Measurements from ENCODE around the gene ABR. TPM values are rescaled to one million over a fixed set of nuclear protein-coding genes. Genes with fewer than 3 reads are reported as not detected.

ABR gene
- total RNA-seq, 1 experiment from 2014 or later, result 172 TPM

DNA sequence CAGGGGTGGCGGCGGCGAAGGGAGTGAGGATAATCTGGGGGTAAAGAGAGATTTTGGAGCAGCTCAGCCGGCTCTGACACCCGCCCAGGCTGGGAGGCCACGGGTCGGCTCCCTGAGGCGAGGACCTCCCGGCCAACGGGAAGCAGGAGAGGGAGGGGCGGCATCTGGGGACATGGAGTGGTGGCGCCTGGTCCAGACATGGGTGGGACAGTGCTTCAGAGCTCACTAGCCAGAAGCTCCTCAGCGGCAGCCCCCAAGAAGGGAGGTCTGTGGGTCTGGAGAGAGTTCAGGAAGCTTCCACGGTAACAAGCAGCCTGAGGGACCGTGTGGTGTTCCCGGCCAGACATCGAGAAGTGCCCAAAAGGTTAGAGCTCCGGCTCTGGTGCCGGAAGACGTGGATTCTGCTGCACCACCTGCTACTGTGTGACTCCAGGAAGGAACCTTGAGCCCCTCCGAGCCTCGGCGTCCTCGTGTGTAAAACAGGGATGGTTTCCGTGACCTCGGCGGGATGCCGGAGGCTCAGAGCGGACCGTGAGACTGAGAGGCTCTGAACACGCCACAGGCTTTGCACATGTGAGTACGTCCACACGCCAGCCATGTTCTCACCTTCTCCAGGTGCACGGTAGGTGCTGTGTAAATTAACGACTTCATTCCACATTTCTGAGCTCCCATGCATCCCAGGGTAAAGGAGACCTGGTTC lies 126.0 kb downstream of the ABR start:
- ATAC-seq (no peak), DNase-seq (ENCODE audit: low read depth, low spot score) (no peak)
- BruUV-seq (replicated peaks), result no TSS peak
- H3K36me3 ChIP-seq (ENCODE audit: control insufficient read depth, insufficient read depth, low read length), result peaks cover 6% of the 10 kb centered on the region
- ChIA-PET CTCF (no interaction called here), POLR2A (no interaction called here)
- H3K9me3 ChIP-seq (ENCODE audit: control insufficient read depth, insufficient read depth, low read depth, low read length), result no peaks in the 10 kb centered on the region
- in situ Hi-C loops (cut with HindIII; ENCODE audit: low pct_unique_long_range_greater_than_20kb, low sequenced_read_pairs) (no loop called here), intact Hi-C loops (cut with micrococcal nuclease; ENCODE audit: unreplicated experiment) (no loop called here)
- TF ChIP-seq, protein P1, sequence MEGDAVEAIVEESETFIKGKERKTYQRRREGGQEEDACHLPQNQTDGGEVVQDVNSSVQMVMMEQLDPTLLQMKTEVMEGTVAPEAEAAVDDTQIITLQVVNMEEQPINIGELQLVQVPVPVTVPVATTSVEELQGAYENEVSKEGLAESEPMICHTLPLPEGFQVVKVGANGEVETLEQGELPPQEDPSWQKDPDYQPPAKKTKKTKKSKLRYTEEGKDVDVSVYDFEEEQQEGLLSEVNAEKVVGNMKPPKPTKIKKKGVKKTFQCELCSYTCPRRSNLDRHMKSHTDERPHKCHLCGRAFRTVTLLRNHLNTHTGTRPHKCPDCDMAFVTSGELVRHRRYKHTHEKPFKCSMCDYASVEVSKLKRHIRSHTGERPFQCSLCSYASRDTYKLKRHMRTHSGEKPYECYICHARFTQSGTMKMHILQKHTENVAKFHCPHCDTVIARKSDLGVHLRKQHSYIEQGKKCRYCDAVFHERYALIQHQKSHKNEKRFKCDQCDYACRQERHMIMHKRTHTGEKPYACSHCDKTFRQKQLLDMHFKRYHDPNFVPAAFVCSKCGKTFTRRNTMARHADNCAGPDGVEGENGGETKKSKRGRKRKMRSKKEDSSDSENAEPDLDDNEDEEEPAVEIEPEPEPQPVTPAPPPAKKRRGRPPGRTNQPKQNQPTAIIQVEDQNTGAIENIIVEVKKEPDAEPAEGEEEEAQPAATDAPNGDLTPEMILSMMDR (IDR thresholded peaks at IDR 0.05), result no peak
- no peak for TF ChIP-seq POLR2AphosphoS5 (IDR thresholded peaks at IDR 0.05; ENCODE audit: low read depth, low read length)
- TF ChIP-seq TCF7L2 (IDR thresholded peaks at IDR 0.05; ENCODE audit: low read depth, low read length), result no peak
- no peak for TF ChIP-seq SIN3A (IDR thresholded peaks at IDR 0.05; ENCODE audit: borderline replicate concordance, insufficient read depth, low read depth, low read length)
- TF ChIP-seq, protein P2, sequence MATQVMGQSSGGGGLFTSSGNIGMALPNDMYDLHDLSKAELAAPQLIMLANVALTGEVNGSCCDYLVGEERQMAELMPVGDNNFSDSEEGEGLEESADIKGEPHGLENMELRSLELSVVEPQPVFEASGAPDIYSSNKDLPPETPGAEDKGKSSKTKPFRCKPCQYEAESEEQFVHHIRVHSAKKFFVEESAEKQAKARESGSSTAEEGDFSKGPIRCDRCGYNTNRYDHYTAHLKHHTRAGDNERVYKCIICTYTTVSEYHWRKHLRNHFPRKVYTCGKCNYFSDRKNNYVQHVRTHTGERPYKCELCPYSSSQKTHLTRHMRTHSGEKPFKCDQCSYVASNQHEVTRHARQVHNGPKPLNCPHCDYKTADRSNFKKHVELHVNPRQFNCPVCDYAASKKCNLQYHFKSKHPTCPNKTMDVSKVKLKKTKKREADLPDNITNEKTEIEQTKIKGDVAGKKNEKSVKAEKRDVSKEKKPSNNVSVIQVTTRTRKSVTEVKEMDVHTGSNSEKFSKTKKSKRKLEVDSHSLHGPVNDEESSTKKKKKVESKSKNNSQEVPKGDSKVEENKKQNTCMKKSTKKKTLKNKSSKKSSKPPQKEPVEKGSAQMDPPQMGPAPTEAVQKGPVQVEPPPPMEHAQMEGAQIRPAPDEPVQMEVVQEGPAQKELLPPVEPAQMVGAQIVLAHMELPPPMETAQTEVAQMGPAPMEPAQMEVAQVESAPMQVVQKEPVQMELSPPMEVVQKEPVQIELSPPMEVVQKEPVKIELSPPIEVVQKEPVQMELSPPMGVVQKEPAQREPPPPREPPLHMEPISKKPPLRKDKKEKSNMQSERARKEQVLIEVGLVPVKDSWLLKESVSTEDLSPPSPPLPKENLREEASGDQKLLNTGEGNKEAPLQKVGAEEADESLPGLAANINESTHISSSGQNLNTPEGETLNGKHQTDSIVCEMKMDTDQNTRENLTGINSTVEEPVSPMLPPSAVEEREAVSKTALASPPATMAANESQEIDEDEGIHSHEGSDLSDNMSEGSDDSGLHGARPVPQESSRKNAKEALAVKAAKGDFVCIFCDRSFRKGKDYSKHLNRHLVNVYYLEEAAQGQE (IDR thresholded peaks at IDR 0.05; ENCODE audit: insufficient read depth in 1 of 2, low read depth in 2 of 2, low read length in 1 of 2), result no peak
- H3K4me3 ChIP-seq (ENCODE audit: low read depth in 2 of 2, low read length in 2 of 2), result no peak overlapping the region
- H3K4me1 ChIP-seq (ENCODE audit: control insufficient read depth, insufficient read depth, low read length), result no peaks in the 10 kb centered on the region
- H3K27me3 ChIP-seq (ENCODE audit: control insufficient read depth, insufficient read depth, low read length), result no peaks in the 10 kb centered on the region
- no peak overlapping the region for H3K27ac ChIP-seq (ENCODE audit: low read length)

DNA sequence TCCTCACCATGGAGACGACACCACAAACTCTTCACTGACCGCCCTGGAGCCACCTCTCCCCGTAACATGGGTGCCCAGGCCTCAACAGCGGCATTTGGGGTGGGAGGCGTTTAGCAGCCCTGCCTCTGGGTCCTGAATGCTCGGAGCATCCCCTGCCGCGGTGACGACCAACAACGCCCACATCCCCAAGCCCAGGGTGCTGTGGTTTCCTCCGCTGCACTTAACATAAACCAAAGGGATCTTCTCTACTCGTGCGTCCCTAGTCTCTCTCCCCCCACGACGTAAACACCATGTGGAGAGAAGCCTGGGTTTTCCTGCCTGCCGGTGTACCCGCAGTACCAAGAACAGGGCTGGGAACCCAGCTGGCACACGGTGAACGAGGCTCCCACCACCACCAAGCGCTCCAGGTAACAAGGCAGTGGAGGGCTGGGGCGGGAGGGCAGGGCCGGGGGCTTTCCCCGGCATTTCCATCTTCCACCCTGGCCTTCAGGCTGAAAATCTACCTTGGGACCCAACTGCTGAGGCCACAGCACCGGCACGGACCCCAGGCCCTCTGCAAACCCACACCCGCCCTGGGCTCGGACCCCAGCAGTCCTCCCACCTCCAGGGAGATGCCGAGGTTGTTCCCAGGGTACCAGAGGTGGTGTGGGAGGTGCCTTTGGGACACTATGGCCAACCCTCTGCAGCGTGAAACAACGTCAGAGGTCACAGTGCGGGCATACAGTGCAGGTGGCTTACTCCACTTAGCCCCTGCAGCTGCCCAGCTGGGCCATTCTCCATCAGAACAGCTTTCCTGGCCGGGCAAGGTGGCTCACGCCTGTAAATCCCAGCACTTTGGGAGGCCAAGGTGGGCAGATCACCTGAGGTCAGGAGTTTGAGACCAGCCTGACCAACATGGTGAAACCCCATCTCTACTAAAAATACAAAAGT lies 128.5 kb downstream of the ABR start:
- no TSS peak for BruUV-seq (replicated peaks)
- POLR2A ChIA-PET, result no interaction called here

More for the DNA sequence above, 128.5 kb downstream of the ABR start:
- H3K4me3 ChIP-seq (ENCODE audit: low read depth in 2 of 2, low read length in 2 of 2), result no peak overlapping the region
- no peak overlapping the region for H3K27ac ChIP-seq (ENCODE audit: low read length)
- no peaks in the 10 kb centered on the region for H3K27me3 ChIP-seq (ENCODE audit: control insufficient read depth, insufficient read depth, low read length)
- TF ChIP-seq, protein P1 (IDR thresholded peaks at IDR 0.05), result no peak
- TF ChIP-seq TCF7L2 (IDR thresholded peaks at IDR 0.05; ENCODE audit: low read depth, low read length) (no peak), SIN3A (IDR thresholded peaks at IDR 0.05; ENCODE audit: borderline replicate concordance, insufficient read depth, low read depth, low read length) (no peak), POLR2AphosphoS5 (IDR thresholded peaks at IDR 0.05; ENCODE audit: low read depth, low read length) (no peak)
- TF ChIP-seq, protein P2 (IDR thresholded peaks at IDR 0.05; ENCODE audit: insufficient read depth in 1 of 2, low read depth in 2 of 2, low read length in 1 of 2), result no peak
- no peaks in the 10 kb centered on the region for H3K9me3 ChIP-seq (ENCODE audit: control insufficient read depth, insufficient read depth, low read depth, low read length)
- CTCF ChIA-PET, result no interaction called here
- intact Hi-C loops (cut with micrococcal nuclease; ENCODE audit: unreplicated experiment) (no loop called here), in situ Hi-C loops (cut with HindIII; ENCODE audit: low pct_unique_long_range_greater_than_20kb, low sequenced_read_pairs) (no loop called here)
- no peak for ATAC-seq
- peaks cover 2% of the 10 kb centered on the region; the same call in 1 of the 2 replicates for H3K36me3 ChIP-seq (ENCODE audit: control insufficient read depth, insufficient read depth, low read length)
- no peak for DNase-seq (ENCODE audit: low read depth, low spot score)
- no peaks in the 10 kb centered on the region for H3K4me1 ChIP-seq (ENCODE audit: control insufficient read depth, insufficient read depth, low read length)
